Natural killer cell (primary cell): ENCODE data around the gene KSR1. TPM values are rescaled to one million over a fixed set of nuclear protein-coding genes. Genes with fewer than 3 reads are reported as not detected.

Source experiments
- ATAC-seq, 3 donors: fragments of 150-1000 bp in 2 of 3; fragments of 200-7000 bp in 1 of 3; cut with Tn5 transposase; 1 replicate in 1 of 3; 2 replicates in 2 of 3; pipeline ENCODE4 v1.10.0; 2021; ENCODE audit warnings: mild to moderate bottlenecking in 2 of 3, moderate library complexity in 2 of 3
- DNase-seq, 2 donors: peaks; one replicate each; pipeline versions ENCODE4 v3.0.0 to v3.0.0-alpha.2; 2013 to 2021; ENCODE audit warnings: mixed read lengths in 1 of 2
- H3K27ac ChIP-seq: one replicate; pipeline ENCODE4 v1.5.1; 2013; ENCODE audit warnings: mild to moderate bottlenecking, low read length
- H3K27me3 ChIP-seq: one replicate; pipeline ENCODE4 v1.6.1; 2013; ENCODE audit warnings: low read length; ENCODE audit not compliant: control insufficient read depth, insufficient read depth
- H3K36me3 ChIP-seq: one replicate; pipeline ENCODE4 v1.6.1; 2013; ENCODE audit warnings: low read length; ENCODE audit not compliant: control insufficient read depth, insufficient read depth
- H3K4me1 ChIP-seq: one replicate; pipeline ENCODE4 v1.6.1; 2013; ENCODE audit warnings: low read length; ENCODE audit not compliant: control insufficient read depth, insufficient read depth
- H3K4me3 ChIP-seq: one replicate; pipeline ENCODE4 v1.5.1; 2013; ENCODE audit warnings: low read length
- H3K9me3 ChIP-seq: one replicate; pipeline ENCODE4 v1.6.1; 2013; ENCODE audit warnings: low read length; ENCODE audit not compliant: control insufficient read depth, insufficient read depth
- H3K27ac Mint-ChIP-seq, 2 donors: one replicate each; pipeline ENCODE4 v1.8.0; 2022; ENCODE audit warnings: mild to moderate bottlenecking in 2 of 2, mixed read lengths in 2 of 2, moderate library complexity in 1 of 2
- H3K27me3 Mint-ChIP-seq, 2 donors: one replicate each; pipeline ENCODE4 v1.8.0; 2022; ENCODE audit warnings: low read depth in 2 of 2, mixed read lengths in 2 of 2
- H3K36me3 Mint-ChIP-seq: one replicate; pipeline ENCODE4 v1.8.0; 2022; ENCODE audit warnings: mixed read lengths
- H3K4me1 Mint-ChIP-seq, 2 donors: one replicate each; pipeline ENCODE4 v1.8.0; 2022; ENCODE audit warnings: mixed read lengths in 2 of 2
- H3K4me3 Mint-ChIP-seq: one replicate; pipeline ENCODE4 v1.8.0; 2022; ENCODE audit warnings: mild to moderate bottlenecking, moderate library complexity, mixed read lengths
- H3K9me3 Mint-ChIP-seq, 2 donors: one replicate each; pipeline ENCODE4 v1.8.0; 2022; ENCODE audit warnings: mixed read lengths in 2 of 2
- CTCF ChIP-seq: fragments of 200-600 bp; IDR thresholded peaks from one replicate; pipeline ENCODE4 v1.8.0; 2022; ENCODE audit warnings: antibody characterized with exemption
- WGBS: methylation state at CpG from one replicate; pipeline ENCODE4 v1.1.7; 2013; ENCODE audit warnings: missing lambda C conversion rate; ENCODE audit not compliant: insufficient coverage; 5-methylcytosine and 5-hydroxymethylcytosine counted together
- intact Hi-C: fragments of 100-400 bp; cut with micrococcal nuclease; formaldehyde crosslinking; loops from one replicate; pipeline ENCODE4 v1.14.2; 2022
- total RNA-seq, 4 donors: library from RNA; stranded (reverse); fragments of 120-200 nt in 1 of 4; gene quantifications; one replicate each; pipeline versions ENCODE4 v1.2.3 to v1.2.4, GENCODE V29; 2013 to 2022

KSR1 gene
- total RNA-seq, 3 donors from 2014 or later (not counting 1 experiment from before 2014, with no cell fraction given), result 46.4 to 63.1 (median 59.2) TPM

- ATAC-seq (peak; percentile 70 to 72 (median 72)), DNase-seq (peak; percentile 78 to 90)
- H3K4me1 ChIP-seq, result peaks cover 11% of the 10 kb centered on the region
- 76% methylated on average over 11 of the region's 11 CpGs for WGBS
- H3K36me3 ChIP-seq, result peaks cover 29% of the 10 kb centered on the region
- peaks cover 0 to 14% of the 10 kb centered on the region in 2 donors for H3K4me1 Mint-ChIP-seq
- H3K27me3 ChIP-seq, result no peaks in the 10 kb centered on the region
- TF ChIP-seq CTCF, result peak; percentile 93
- no peaks in the 10 kb centered on the region for H3K36me3 Mint-ChIP-seq
- no peaks in the 10 kb centered on the region for H3K27me3 Mint-ChIP-seq
- H3K27ac ChIP-seq, result no peak overlapping the region
- no peak overlapping the region for H3K27ac Mint-ChIP-seq
- intact Hi-C loops, result loop anchor here (1.0 to 10.0 kb wide), 7 partner anchors 32 to 365 kb away; partner anchors contain the start of gene KSR1
- no peak overlapping the region for H3K4me3 Mint-ChIP-seq
- no peak overlapping the region for H3K4me3 ChIP-seq
- H3K9me3 ChIP-seq, result no peaks in the 10 kb centered on the region
- H3K9me3 Mint-ChIP-seq, result no peaks in the 10 kb centered on the region
These were observed 145.1 kb downstream of the KSR1 start for GRCh38 chr17:27601069-27601974.

DNA sequence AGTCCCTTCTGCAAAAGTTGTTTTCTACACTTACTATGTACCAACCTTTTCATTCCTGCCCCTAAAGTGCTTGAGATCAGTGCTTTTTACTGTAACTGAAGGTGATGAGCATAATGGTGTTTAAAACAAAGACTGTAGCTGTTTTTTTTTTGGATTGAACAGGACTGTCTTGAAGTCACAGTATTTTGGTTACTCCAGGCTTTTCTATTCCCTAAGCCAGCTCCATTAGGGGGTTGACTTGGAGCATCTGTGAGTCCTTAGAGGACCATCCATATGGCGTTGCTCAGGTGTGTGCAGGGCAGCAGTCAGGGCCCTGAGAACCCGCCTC is 145.7 kb downstream of the KSR1 start:
- H3K9me3 Mint-ChIP-seq, result no peaks in the 10 kb centered on the region
- DNase-seq, result no peak
- Histone ChIP-seq H3K4me3 (no peak overlapping the region), H3K27me3 (no peaks in the 10 kb centered on the region), H3K9me3 (no peaks in the 10 kb centered on the region), H3K36me3 (peaks cover 30% of the 10 kb centered on the region), H3K27ac (no peak overlapping the region), H3K4me1 (peaks cover 11% of the 10 kb centered on the region)
- no peak overlapping the region for H3K4me3 Mint-ChIP-seq
- peak; percentile 21 for TF ChIP-seq CTCF
- 78% methylated on average over 2 of the region's 2 CpGs for WGBS
- no peaks in the 10 kb centered on the region for H3K27me3 Mint-ChIP-seq
- H3K27ac Mint-ChIP-seq, result no peak overlapping the region
- intact Hi-C loops, result loop anchor here (1.0 to 10.0 kb wide), 7 partner anchors 33 to 366 kb away; partner anchors contain the start of gene KSR1
- no peaks in the 10 kb centered on the region for H3K36me3 Mint-ChIP-seq
- ATAC-seq, result no peak
- peaks cover 0 to 14% of the 10 kb centered on the region in 2 donors for H3K4me1 Mint-ChIP-seq

- Histone ChIP-seq H3K4me3 (no peak overlapping the region), H3K27ac (no peak overlapping the region), H3K9me3 (no peaks in the 10 kb centered on the region), H3K4me1 (peaks cover 11% of the 10 kb centered on the region), H3K27me3 (no peaks in the 10 kb centered on the region), H3K36me3 (peaks cover 32% of the 10 kb centered on the region)
- H3K9me3 Mint-ChIP-seq, result no peaks in the 10 kb centered on the region
- ATAC-seq (peak; percentile 65 to 73 (median 71)), DNase-seq (peak; percentile 74 to 88)
- intact Hi-C loops, result loop anchor here (1.0 to 10.0 kb wide), 2 partner anchors 48 to 118 kb away; no protein-coding TSS in a partner anchor
- H3K27me3 Mint-ChIP-seq, result no peaks in the 10 kb centered on the region
- WGBS, result 34% methylated on average over 15 of the region's 15 CpGs
- peaks cover 0 to 14% of the 10 kb centered on the region in 2 donors for H3K4me1 Mint-ChIP-seq
- TF ChIP-seq CTCF, result peak; percentile 88
- peak overlapping the region in 1 of 2 donors; percentile 33 for H3K27ac Mint-ChIP-seq
- no peaks in the 10 kb centered on the region for H3K36me3 Mint-ChIP-seq
- H3K4me3 Mint-ChIP-seq, result no peak overlapping the region
These were observed 146.6 kb downstream of the KSR1 start for GRCh38 chr17:27602721-27603420.
